NCI-H146 (cell line): ENCODE measurements around the gene RNF186.
"Not testable (repeated sequence)": the region's sequence is repeated elsewhere in the genome, so short reads cannot be mapped to it uniquely, and the experiment has no call there.

Source experiments
- DNase-seq: peaks from one replicate; lab custom pipeline; 2025; lab: John Stamatoyannopoulos, UW

Gene RNF186

GRCh38 chr1:19824541-19824940 lies 9.5 kb upstream of the RNF186 start:
- no peak for DNase-seq

GRCh38 chr1:19824036-19824435 lies 9.0 kb upstream of the RNF186 start:
- DNase-seq, result no peak

GRCh38 chr1:19819701-19820100 lies 4.6 kb upstream of the RNF186 start:
- DNase-seq, result no peak

GRCh38 chr1:19818324-19818723 lies 3.2 kb upstream of the RNF186 start:
- no peak for DNase-seq

- DNase-seq, result no peak
Observed at GRCh38 chr1:19817160-19817559, 2.1 kb upstream of the RNF186 start.

- not testable (repeated sequence) for DNase-seq
Observed at GRCh38 chr1:19816737-19817086, 1.6 kb upstream of the RNF186 start.

GRCh38 chr1:19815801-19816736 lies 986 bp upstream of the RNF186 start:
- DNase-seq, result peak; percentile 83

GRCh38 chr1:19814244-19814661 lies 830 bp downstream of the RNF186 start:
- no peak for DNase-seq

GRCh38 chr1:19813643-19813960 lies 1.5 kb downstream of the RNF186 start:
- DNase-seq, result no peak

GRCh38 chr1:19812875-19813642 lies 2.0 kb downstream of the RNF186 start:
- DNase-seq, result no peak

GRCh38 chr1:19811206-19811851 lies 3.8 kb downstream of the RNF186 start:
- DNase-seq, result peak; percentile 53

GRCh38 chr1:19809044-19809750 lies 5.9 kb downstream of the RNF186 start:
- no peak for DNase-seq

GRCh38 chr1:19808351-19808750 lies 6.7 kb downstream of the RNF186 start:
- no peak for DNase-seq

GRCh38 chr1:19804831-19805251 lies 10.2 kb downstream of the RNF186 start:
- no peak for DNase-seq

GRCh38 chr1:19802269-19802668 lies 12.8 kb downstream of the RNF186 start:
- no peak for DNase-seq

- peak; percentile 29 for DNase-seq
Observed at GRCh38 chr1:19800076-19800804, 14.8 kb downstream of the RNF186 start.

- DNase-seq, result peak; percentile 48
Observed at GRCh38 chr1:19799230-19800075, 15.6 kb downstream of the RNF186 start, which contains the start of gene TMCO4. Gene TMCO4 (minus strand): TSS chr1:19799916. CDS start chr1:19780758, 19,158 bp downstream.

GRCh38 chr1:19798486-19799229 lies 16.4 kb downstream of the RNF186 start:
- no peak for DNase-seq

GRCh38 chr1:19797827-19798226 lies 17.3 kb downstream of the RNF186 start:
- no peak for DNase-seq

GRCh38 chr1:19794583-19794982 lies 20.5 kb downstream of the RNF186 start:
- no peak for DNase-seq
